Panc1 (cell line): ENCODE data around the gene ZBTB46. TPM values are rescaled to one million over a fixed set of nuclear protein-coding genes. Genes with fewer than 3 reads are reported as not detected.
A peak's percentile ranks its signal among the peaks of the same experiment; 100 is the strongest.

ENCODE experiments used
- ATAC-seq: fragments of 200-7000 bp; cut with Tn5 transposase; 2 replicates; pipeline ENCODE4 v1.9.1; 2020; ENCODE audit warnings: mild to moderate bottlenecking, moderate library complexity
- BruUV-seq: library from RNA; stranded (reverse); fragments of 400-500 nt; replicated peaks from 2 replicates; lab custom pipeline; 2021; lab: Mats Ljungman, UMichigan
- CTCF ChIA-PET: fragments of 300-600 bp; sonication (Branson Sonifier 250); formaldehyde crosslinking; loops from one replicate; lab custom pipeline; 2022; ENCODE audit warnings: antibody characterized with exemption; lab: Charles Lee
- POLR2A ChIA-PET: fragments of 300-600 bp; sonication (Branson Sonifier 250); formaldehyde crosslinking; loops from one replicate; lab custom pipeline; 2022; ENCODE audit warnings: antibody characterized with exemption; lab: Charles Lee
- DNase-seq: peaks from one replicate; pipeline ENCODE4 v3.0.0-alpha.2; 2010; ENCODE audit warnings: low read depth, low spot score
- H3K27ac ChIP-seq: 2 replicates; pipeline ENCODE4 v1.5.1; 2011; ENCODE audit warnings: mild to moderate bottlenecking, low read length, inconsistent platforms
- H3K27me3 ChIP-seq: fragments of 200-500 bp; sonication (Bioruptor generic); 2 replicates; pipeline ENCODE4 v1.6.0; 2014; ENCODE audit warnings: low read length, inconsistent platforms; ENCODE audit not compliant: control insufficient read depth, insufficient read depth
- H3K36me3 ChIP-seq: fragments of 200-500 bp; sonication (Bioruptor generic); 2 replicates; pipeline ENCODE4 v1.5.1; 2014; ENCODE audit warnings: inconsistent platforms, mild to moderate bottlenecking, low read length, moderate library complexity; ENCODE audit not compliant: control insufficient read depth, insufficient read depth
- H3K4me1 ChIP-seq: 2 replicates; pipeline ENCODE4 v1.5.1; 2011; ENCODE audit warnings: inconsistent platforms, mild to moderate bottlenecking, low read length, moderate library complexity; ENCODE audit not compliant: control insufficient read depth, insufficient read depth
- H3K4me3 ChIP-seq, 2 experiments: 2 replicates each; pipeline ENCODE4 v1.5.1; 2011 to 2012; ENCODE audit warnings: low read depth in 2 of 2, low read length in 2 of 2, mild to moderate bottlenecking in 2 of 2, inconsistent platforms in 1 of 2, moderate library complexity in 1 of 2
- H3K9me3 ChIP-seq: fragments of 200-500 bp; sonication (Bioruptor generic); 2 replicates; pipeline ENCODE4 v1.5.1; 2014; ENCODE audit warnings: low read depth, mild to moderate bottlenecking, inconsistent platforms, low read length, moderate library complexity; ENCODE audit not compliant: control insufficient read depth, insufficient read depth
- POLR2AphosphoS5 ChIP-seq: IDR thresholded peaks from 2 replicates; pipeline ENCODE4 v1.6.1; 2012; ENCODE audit warnings: mild to moderate bottlenecking, low read depth, low read length, moderate library complexity
- SIN3A ChIP-seq: IDR thresholded peaks from 2 replicates; pipeline ENCODE4 v1.6.1; 2012; ENCODE audit warnings: low read depth, mild to moderate bottlenecking, low read length, moderate library complexity, borderline replicate concordance; ENCODE audit not compliant: insufficient read depth
- TCF7L2 ChIP-seq: IDR thresholded peaks from 2 replicates; pipeline ENCODE4 v1.6.1; 2011; ENCODE audit warnings: mild to moderate bottlenecking, low read depth, low read length, inconsistent platforms
- in situ Hi-C: cut with HindIII; loops from 2 replicates; pipeline ENCODE4 v1.10.0; 2016; ENCODE audit warnings: low sequenced_read_pairs, low pct_unique_long_range_greater_than_20kb
- intact Hi-C: fragments of 100-400 bp; cut with micrococcal nuclease; formaldehyde crosslinking; loops from one replicate; pipeline ENCODE4 v1.10.0; 2022; ENCODE audit not compliant: unreplicated experiment
- total RNA-seq: library from RNA; stranded (reverse); gene quantifications from one replicate; pipeline ENCODE4 v1.2.1, GENCODE V29; 2021; ENCODE audit not compliant: unreplicated experiment
- TF ChIP-seq, protein P1 (sequence below), 2 experiments: IDR thresholded peaks; 2 replicates each; pipeline ENCODE4 v1.6.1; 2011 to 2012; ENCODE audit warnings: low read depth in 2 of 2, control low read depth in 1 of 2, low read length in 1 of 2, mild to moderate bottlenecking in 1 of 2, moderate library complexity in 1 of 2; ENCODE audit not compliant: insufficient read depth in 1 of 2
- TF ChIP-seq, protein P2 (sequence below): fragments of 450-650 bp; IDR thresholded peaks from 2 replicates; pipeline ENCODE4 v1.5.1; 2017; ENCODE audit warnings: mild to moderate bottlenecking

Gene ZBTB46
- total RNA-seq, 1 experiment from 2014 or later: 15.2 TPM

DNA sequence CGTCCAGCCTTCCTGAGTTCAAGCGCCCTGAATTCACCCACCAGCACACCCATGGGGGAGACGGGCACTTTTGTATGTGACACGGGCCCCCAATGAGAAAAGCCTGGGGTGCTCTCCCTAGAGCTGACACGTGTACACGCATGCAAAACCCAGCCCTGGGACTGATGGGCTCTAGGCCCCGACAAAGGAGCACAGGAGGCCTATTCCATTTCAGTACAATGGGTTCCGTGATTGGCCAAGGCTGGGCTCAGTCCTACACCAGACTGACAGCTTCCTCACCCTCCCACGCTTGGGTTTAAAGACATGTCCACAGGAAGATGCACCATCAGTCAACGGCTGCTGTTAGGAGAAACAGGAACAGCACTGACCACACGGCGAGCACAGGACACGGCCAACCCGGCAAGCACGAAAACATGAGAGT is 8.8 kb downstream of the ZBTB46 start:
- Histone ChIP-seq H3K4me1 (peaks cover 22% of the 10 kb centered on the region), H3K27ac (peak overlapping the region; percentile 13; the same call in 1 of the 2 replicates), H3K27me3 (no peaks in the 10 kb centered on the region), H3K9me3 (no peaks in the 10 kb centered on the region), H3K36me3 (no peaks in the 10 kb centered on the region), H3K4me3 (no peak overlapping the region)
- POLR2A ChIA-PET: no interaction called here
- in situ Hi-C loops (no loop called here), intact Hi-C loops (no loop called here)
- peak; percentile 37; the same call in 1 of the 2 replicates for ATAC-seq
- CTCF ChIA-PET: no interaction called here
- BruUV-seq: no TSS peak
- DNase-seq: no peak
- TF ChIP-seq POLR2AphosphoS5 (no peak), SIN3A (no peak), TCF7L2 (no peak)
- TF ChIP-seq, protein P1, sequence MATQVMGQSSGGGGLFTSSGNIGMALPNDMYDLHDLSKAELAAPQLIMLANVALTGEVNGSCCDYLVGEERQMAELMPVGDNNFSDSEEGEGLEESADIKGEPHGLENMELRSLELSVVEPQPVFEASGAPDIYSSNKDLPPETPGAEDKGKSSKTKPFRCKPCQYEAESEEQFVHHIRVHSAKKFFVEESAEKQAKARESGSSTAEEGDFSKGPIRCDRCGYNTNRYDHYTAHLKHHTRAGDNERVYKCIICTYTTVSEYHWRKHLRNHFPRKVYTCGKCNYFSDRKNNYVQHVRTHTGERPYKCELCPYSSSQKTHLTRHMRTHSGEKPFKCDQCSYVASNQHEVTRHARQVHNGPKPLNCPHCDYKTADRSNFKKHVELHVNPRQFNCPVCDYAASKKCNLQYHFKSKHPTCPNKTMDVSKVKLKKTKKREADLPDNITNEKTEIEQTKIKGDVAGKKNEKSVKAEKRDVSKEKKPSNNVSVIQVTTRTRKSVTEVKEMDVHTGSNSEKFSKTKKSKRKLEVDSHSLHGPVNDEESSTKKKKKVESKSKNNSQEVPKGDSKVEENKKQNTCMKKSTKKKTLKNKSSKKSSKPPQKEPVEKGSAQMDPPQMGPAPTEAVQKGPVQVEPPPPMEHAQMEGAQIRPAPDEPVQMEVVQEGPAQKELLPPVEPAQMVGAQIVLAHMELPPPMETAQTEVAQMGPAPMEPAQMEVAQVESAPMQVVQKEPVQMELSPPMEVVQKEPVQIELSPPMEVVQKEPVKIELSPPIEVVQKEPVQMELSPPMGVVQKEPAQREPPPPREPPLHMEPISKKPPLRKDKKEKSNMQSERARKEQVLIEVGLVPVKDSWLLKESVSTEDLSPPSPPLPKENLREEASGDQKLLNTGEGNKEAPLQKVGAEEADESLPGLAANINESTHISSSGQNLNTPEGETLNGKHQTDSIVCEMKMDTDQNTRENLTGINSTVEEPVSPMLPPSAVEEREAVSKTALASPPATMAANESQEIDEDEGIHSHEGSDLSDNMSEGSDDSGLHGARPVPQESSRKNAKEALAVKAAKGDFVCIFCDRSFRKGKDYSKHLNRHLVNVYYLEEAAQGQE (IDR thresholded peaks at IDR 0.05; ENCODE audit: insufficient read depth in 1 of 2, low read depth in 2 of 2, low read length in 1 of 2): no peak
- TF ChIP-seq, protein P2, sequence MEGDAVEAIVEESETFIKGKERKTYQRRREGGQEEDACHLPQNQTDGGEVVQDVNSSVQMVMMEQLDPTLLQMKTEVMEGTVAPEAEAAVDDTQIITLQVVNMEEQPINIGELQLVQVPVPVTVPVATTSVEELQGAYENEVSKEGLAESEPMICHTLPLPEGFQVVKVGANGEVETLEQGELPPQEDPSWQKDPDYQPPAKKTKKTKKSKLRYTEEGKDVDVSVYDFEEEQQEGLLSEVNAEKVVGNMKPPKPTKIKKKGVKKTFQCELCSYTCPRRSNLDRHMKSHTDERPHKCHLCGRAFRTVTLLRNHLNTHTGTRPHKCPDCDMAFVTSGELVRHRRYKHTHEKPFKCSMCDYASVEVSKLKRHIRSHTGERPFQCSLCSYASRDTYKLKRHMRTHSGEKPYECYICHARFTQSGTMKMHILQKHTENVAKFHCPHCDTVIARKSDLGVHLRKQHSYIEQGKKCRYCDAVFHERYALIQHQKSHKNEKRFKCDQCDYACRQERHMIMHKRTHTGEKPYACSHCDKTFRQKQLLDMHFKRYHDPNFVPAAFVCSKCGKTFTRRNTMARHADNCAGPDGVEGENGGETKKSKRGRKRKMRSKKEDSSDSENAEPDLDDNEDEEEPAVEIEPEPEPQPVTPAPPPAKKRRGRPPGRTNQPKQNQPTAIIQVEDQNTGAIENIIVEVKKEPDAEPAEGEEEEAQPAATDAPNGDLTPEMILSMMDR: no peak

DNA sequence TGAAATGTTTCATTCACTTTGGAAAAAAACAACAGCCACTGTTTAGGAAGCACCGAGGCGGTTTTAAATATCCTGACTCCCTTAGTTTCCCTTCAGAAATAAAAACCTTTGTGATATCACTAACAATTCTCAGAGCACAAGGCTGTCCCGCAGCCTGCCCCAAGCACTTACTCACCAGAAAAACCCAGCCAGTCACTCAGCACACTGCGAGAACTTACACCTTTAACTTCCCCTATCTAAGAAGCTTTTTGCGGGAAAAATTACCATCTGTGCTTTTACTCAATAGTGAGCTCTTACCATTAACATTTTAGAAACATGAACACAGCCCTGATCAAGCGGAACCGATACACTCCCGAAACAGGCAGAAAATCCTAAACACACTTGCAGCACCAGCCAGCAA is 9.3 kb downstream of the ZBTB46 start:
- H3K9me3 ChIP-seq: no peaks in the 10 kb centered on the region
- H3K36me3 ChIP-seq: no peaks in the 10 kb centered on the region
- POLR2A ChIA-PET: no interaction called here
- peaks cover 18% of the 10 kb centered on the region for H3K4me1 ChIP-seq
- 0 out of 2 replicates have a peak overlapping the region, but pooled peaks have one; percentile 3 for H3K27ac ChIP-seq
- CTCF ChIA-PET: no interaction called here
- DNase-seq (no peak), ATAC-seq (no peak)
- no TSS peak for BruUV-seq
- TF ChIP-seq TCF7L2 (no peak), POLR2AphosphoS5 (no peak), SIN3A (no peak)
- TF ChIP-seq, protein P2: no peak
- TF ChIP-seq, protein P1 (IDR thresholded peaks at IDR 0.05; ENCODE audit: insufficient read depth in 1 of 2, low read depth in 2 of 2, low read length in 1 of 2): no peak
- no peak overlapping the region for H3K4me3 ChIP-seq
- in situ Hi-C loops (no loop called here), intact Hi-C loops (no loop called here)
- H3K27me3 ChIP-seq: no peaks in the 10 kb centered on the region
